ENCODE results near the gene MBNL2.
"Not testable (repeated sequence)": the region's sequence is repeated elsewhere in the genome, so short reads cannot be mapped to it uniquely, and the experiment has no call there.

The MBNL2 gene, protein sequence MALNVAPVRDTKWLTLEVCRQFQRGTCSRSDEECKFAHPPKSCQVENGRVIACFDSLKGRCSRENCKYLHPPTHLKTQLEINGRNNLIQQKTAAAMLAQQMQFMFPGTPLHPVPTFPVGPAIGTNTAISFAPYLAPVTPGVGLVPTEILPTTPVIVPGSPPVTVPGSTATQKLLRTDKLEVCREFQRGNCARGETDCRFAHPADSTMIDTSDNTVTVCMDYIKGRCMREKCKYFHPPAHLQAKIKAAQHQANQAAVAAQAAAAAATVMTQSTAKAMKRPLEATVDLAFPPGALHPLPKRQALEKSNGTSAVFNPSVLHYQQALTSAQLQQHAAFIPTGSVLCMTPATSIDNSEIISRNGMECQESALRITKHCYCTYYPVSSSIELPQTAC

DNA sequence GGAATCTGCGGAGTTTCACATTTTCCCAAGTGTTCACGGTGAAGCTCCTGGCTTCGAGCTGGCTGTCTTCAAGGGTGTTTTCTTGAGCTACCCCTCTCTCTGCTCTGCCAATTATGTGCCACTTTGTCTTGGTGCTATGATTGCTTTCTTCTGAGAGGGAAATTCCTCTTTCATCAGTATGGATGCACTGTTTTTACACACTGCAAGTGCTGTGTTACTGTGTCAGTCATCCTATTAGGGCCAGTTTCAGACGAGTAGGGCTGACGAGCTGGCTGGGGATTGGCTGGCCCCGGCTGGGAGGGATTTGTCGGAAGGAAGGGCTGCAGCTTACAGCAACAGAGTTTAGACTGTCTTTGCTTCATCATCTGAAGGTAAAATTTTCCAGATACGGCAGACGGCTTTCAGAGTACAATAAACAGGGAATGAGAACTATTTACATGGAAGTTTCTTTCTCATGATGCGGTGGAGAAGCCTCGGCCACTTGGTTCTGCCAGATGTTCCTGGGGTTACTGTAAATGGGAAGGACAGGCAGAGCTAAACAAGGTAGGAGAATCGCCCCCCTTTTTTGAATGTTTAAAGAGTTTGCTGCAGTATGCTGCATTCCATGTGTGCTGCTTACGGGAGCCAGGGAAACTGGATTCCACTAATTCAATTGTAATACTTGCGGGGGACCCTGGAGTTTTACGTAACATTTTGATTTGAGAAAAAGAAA lies at the start of gene MBNL2:
TSS of gene MBNL2 (plus strand) at position 345 of the 712 bp plus-strand sequence. CDS start 53,903 bp downstream, outside the sequence.
- peak; percentile 89 to 90 for DNase-seq

DNA sequence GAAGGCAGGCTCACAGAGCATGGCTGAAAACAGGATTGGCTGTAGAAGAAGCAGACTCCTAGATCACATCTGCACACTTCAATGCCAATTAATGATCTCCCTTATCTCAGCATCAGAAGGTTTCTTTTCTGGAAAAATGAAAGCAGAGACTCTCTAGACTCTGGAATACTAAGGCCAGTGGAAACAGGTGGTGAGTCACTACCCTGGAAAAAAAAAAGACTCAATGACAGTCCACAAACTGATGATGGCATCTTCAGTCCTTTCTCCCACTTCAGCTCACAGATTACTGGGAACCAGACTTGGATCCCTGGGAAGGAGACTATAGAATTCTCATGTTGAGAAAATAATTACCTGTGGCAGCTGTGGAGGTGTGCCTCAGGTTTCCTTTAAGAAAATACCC lies 47.5 kb upstream of the MBNL2 start:
- DNase-seq, result no peak

DNA sequence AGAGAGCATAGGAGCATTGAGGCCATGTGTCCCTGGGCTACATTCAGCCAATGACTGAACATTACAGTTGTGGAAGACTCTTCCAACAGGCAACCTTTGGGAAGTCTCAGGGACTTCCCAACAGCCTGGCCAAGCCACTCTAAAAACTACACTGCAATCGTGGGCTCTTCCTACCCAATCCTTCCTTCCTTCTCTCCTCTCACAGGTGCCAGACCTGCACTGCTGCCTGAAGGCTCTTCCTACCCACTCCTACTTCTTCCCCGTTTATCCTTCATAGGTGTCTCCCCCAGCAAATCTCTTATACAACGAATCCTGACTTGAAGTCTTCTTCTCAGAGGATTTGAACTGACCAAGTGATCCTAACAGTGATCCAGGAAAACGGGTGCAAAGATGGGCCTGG lies 47.1 kb upstream of the MBNL2 start:
- DNase-seq, result no peak

DNA sequence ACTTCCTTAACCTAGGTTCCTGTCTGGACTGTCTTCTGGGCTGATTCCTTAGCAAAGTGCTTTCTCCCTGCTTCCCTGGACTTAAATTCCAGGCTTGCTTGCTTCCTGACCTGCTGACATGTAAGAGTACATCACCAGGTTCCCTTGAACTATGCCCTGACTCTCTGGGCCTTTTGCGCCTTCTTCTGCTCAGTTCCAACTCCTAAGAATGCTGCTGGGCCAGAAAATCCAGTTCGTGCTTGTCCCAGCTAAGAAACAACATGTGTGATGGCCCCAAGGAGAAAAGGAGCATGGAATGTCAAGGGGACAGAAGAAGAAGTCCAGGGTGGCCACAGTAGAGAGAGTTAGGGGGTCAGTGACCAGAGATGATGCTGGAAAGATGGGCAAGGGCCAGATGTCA lies 42.6 kb upstream of the MBNL2 start:
- no peak for DNase-seq

DNA sequence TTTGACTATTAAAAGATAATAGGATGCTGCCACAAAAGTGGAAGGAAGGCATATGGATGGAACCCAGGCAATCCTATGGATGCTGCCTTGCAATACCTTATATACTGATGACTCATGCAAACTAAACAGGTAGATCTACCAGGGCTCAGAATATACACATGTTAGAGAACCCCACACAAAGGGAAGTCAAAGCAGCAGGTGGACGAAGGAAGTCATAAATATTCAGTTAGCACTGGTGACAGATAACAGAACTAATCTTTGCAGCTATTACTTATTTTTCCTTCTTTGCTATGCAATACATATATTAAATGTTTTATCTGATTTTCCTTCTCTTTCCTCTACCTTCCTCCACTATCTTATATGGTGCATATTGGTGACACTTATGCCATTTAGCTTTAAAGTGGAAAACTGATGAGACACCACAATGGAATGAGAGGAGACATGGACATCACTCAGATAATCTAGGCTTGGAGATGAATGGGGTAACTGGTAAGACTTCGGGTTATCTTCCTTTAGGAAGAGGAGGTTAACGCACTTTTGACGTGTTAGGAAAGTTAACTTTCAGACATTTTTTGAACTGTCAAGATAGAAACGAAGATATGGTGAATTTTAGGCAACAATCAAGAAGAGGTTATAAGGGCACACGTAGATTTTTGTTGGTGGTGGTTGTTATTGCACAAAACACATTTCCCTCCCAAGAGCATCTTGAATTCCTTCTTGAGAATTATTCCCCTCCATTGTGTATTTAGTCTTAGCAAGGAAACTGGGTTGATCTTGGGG lies 39.8 kb upstream of the MBNL2 start:
- DNase-seq, result no peak

DNA sequence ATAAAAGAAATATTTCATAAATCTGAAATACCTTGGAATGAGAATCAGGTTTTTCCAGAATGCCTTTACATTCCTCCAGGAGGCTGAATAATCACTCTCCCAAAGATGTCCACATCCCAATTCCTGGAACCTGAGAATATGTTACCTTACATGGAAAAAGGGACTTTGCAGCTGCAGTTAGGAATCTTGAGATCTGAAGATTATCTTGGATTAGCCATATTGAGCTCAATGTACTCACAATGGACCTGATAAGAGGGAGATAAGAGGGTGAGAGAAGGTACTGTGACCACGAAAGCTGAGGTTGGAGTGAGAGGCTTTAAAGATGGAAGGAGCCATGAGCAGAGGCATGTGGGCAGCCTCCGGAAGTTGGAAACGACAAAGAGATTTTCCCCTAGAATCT lies 36.8 kb upstream of the MBNL2 start:
- DNase-seq, result no peak

DNA sequence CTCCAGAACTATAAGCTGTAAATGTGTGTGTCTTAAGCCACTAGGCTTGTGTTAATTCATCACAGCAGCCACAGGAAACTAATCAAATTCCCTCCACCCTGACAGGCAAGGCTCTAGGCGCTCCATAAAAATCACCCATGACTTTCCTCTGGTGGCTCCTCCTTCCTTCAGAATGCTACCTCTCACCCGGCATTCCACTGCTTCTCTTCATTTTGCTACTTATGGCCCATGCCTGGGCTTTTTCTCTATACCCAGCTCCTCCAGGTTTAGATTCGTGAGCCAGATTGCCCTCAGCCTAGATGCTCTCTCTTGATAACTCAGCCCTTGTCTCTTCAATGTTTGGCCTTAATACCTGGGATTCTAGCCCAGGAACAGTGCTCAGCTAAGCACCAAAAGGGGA lies 36.4 kb upstream of the MBNL2 start:
- no peak for DNase-seq

DNA sequence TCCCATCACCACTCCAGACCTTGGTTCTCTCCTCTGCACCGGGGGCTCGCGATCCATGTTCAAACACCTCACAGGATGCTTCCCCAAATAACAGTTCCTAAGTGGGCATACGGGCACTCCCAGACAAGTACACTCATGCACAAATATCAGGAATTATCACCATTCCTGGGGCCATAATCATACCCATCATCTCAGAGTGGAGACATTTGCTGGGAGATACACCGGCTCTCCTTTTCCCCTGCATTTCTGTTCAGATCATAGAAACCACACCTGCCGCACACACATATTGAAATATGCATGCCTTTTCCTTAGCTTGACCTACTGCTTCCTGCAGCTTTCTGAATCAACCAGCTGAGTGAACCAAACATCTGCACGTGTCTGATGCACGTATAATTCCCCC lies 33.9 kb upstream of the MBNL2 start:
- no peak for DNase-seq

DNA sequence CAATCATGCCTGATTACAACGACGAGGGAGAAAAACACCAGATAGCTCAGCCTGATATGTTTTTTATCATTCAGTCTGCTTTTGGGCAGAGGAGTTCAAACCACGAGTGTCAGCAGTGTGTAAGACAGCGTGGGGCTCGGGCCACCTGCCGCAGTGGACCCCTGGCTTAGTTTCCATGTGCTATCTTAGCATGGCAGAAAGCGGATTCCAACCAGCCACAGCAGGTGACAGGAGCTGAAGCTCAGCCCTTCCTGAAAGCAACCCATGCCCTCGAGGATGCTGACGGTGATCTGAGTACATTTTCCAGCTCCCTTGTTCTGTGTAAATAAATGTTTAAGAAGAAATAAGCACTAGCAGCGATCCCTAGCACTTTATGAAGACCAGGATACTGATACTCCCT lies 32.2 kb upstream of the MBNL2 start:
- no peak for DNase-seq

DNA sequence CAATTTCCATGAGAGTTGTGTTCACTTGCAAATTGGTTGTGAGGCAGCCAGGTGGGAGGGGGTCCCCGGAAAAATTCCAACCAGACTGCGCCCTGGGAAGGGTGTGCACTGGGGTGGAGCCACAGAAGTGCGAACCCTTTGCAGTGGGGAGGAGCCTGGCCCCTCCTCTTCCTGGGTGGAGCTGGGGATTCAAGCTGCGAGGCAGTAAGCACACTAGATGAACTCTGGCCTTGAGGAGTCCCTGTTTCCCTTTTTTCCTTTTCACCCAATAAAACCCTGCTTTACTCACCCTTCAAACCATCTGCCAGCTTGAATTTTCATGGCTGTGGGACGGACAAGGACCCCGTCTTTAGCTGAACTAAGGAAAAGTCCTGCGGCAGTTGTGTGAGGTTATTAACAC lies 31.0 kb upstream of the MBNL2 start:
- DNase-seq, result no peak

DNA sequence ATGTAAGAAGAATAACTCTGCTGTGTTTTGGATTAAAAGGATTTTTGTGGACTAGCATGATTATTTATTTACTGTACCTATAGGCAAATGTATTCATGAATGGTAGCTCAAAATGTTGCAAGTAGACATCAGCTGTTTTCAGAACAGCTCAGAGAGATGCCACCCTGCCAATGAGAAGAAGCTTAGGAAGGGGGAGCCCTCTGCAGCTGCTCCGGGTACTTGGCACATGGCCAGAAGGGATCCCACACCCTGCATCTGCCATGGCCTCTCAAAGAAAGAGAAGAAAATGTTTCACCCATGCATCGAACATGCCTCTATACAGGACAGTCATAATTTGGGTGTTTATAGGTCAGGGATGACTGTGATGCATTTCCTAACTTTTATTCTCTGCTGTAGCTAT lies 30.5 kb upstream of the MBNL2 start:
- no peak for DNase-seq

DNA sequence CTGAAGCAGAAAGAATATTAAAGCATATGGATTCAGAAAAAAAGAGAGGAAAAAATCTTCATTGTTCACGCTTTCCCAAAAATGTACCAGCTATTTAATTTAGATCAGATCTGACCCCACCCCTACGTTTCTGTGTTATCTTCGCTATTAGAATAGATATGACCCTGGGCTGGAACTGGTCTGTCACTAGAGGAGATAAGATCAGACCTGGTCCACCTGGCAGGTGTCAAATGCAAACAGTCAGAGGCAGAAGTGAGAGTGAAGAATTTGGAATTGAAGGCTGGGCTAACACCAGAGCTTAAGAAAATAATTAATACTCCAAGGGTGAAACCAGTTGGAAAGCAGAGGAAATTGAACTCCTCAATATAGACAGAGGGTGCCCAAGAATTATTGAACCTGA lies 30.0 kb upstream of the MBNL2 start:
- DNase-seq, result no peak

DNA sequence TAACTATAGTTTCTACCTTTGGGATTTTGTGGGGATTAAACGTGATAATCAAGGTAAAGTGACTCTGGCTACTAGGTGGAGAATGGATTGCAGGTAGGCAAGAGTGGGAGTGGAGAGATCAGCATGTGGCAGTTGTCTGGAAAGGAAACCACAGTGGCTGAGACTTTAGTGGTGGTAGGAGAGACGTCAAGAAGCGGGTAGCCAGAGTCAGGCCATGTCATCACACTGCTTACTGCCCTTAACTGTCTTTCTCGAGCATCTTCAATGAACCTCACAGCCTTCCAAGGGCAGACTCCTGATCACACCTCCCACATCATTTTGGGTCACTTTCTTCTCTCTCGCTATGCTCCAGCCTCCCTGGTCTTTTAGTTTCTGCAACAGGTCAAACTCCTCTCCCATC lies 28.6 kb upstream of the MBNL2 start:
- no peak for DNase-seq

DNA sequence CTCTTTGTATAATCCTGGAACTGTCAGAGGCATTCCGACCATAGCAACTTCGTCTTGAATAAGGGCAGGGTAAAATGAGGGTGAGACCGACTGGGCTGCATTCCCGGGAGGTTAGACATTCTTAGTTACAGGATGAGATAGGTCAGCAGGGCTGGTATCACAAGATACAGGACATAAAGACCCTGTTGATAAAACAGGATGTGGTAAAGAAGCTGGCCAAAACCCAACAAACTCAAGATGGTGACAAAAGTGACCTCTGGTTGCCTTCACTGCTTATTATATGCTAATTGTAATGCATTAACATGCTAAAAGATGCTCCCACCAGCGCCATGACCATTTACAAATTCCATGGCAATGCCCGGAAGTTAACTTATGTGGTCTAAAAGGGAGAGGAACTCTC lies 27.7 kb upstream of the MBNL2 start:
- DNase-seq, result no peak

DNA sequence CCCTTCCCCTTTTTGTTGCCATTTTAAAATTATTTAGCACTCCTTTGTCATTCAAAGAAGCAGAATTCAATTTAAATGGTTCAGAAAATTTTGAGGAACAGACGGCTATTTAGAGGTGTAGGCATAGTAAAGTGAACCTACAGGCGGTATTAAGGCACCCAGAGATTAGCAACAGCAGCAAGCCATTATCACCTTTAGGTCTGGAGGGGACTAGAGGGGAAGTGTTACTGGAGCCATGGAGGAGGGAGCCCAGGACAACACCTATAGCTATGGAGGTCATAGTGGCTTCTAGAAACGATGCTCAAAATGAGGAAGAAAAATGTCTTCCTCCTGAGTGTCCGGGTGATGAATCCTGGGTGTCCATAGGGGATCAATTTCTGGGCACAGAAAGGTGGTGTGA lies 25.8 kb upstream of the MBNL2 start:
- DNase-seq, result no peak

DNA sequence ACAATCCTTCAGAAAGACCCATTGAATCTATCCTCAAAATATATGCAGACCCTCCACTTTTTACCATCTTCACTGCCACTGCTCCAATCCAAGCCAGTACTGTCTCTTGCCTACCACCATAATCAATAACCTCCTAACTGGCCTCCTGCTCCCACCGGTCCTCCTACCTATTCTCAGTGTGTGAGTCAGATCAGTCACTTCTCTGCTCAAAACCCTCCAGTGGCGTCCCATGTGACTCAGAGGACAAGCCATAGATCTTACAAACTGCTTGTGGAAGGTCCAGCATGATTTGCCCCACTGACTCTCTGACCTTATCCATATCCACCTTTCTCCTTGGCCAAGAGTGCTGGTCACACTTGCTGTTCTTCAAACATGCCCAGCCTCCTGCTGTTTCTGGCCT lies 23.4 kb upstream of the MBNL2 start:
- DNase-seq, result no peak

DNA sequence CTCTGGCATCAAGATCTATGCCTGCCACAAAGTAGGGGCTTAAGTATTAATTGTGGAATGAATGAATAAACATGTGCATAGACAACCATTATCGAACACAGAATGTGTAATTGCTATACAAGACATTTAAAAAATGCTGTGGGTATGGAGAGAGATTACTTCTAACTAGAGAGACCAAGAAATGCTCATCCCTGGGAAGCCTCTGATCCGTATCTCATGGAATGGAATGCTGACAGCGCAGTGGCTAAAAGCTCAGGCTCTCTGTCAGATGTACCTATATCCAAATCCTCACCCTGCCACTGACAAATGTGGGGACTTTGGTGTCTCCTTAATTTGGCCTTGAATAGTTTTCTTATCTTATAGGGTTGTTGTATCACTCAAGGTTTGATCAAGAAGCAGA lies 22.7 kb upstream of the MBNL2 start:
- no peak for DNase-seq

DNA sequence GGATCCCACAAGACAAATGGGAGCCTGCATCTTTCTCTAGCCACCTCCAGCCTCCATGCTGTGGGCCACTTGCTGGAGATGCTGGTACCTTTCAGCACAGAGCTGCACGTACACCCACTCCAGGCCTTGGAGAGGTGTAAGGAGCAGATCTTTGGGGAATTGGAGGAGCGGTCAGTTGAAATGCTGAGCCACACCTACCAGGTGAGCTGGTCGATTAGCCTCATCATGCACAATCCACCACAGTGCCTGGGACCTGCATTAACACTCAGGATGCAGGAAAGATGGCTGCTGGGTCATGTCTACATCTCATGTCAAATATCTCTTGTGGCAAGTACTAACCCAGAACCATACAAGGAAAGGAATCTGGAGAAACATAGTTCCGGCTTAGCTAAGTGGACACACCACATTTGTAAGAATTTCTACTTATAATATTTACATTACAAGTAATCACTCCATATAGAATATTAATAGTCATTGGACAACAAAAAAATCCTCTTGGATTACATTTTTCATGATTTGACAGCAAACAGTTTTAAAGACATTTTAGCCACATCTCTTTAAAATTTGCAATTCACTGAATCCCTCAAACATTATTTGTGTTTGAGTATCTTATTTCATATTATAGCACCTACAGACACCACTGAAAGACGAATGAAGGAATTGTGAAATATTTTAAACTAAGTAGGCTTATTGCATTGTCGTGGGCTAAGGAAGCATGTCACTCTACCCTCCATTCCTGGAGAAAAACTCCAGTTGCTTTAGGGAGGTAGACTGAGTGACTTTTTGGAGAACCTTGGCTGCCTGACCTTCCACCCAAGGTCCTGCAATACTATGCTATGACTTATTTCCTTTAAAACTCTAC lies 21.8 kb upstream of the MBNL2 start:
- no peak for DNase-seq

DNA sequence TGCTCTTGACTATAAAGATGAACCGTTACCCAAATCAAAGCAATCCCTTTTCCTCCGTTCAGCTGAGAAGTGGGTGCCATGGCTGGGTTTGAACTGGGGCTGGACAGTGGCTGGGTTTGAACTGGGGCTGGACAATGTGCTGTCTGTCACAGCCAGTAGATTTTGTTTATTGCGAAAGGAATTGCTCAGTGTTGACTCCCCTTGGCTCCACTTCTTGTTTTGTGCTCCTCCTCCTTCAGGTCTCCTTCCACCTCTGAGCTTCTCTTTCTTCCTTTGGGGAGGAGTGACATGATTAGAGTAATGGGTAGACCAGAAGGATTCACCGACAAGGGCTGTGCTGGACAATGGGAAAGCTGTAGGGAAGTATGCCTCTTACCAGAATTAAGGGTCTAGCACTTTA lies 19.4 kb upstream of the MBNL2 start:
- no peak for DNase-seq

DNA sequence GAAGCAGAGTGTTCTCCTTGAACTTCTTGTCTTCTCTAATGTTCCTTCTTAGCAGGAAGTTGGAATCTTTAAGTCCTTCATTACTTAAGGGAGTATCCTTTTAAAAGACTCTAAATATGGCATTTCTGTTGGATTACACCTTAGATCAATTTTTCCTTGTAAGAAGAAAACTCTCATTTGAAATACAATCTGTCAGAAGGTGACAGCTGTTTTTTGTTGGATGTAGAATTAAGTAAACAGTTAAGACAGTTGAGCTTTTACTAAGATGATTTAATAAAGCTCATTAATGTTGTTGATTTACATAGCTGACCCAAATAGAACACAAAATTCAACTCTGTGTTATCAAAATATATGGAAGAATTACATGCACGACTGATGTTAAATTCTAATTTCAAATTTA lies 16.7 kb upstream of the MBNL2 start:
- DNase-seq, result no peak

DNA sequence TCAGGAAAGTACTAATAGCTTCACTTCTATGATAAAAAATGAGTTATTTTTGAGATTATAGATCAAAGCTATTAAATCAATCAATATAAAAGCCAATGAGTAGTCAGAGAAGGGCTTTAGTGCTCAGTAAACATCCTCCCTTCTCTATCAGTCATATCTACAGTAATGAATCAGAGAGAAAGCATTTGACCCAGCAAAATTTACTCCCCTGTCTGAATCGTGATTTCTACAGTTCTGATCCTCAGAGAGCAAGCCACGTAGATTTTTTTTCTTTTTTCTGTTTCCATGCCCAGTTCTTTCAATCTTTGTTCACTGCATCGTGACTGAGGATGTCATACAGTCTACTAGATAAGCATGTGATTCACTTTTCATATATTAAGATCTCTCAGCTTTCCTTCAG lies 16.2 kb upstream of the MBNL2 start:
- DNase-seq, result no peak

DNA sequence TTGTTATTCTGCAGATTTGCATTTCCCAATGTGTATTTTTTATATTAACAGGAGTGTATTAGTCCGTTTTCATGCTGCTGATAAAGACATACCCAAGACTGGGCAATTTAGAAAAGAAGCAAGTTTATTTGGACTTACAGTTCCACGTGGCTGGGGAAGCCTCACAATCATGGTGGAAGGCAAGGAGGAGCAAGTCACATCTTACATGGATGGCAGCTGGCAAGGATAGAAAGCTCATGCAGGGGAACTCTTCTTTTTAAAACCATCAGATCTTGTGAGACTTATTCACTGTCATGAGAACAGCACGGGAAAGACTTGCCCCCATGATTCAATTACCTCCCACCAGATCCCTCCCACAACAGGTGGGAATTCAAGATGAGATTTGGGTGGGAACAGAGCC lies 14.9 kb upstream of the MBNL2 start:
- not testable (repeated sequence) for DNase-seq

DNA sequence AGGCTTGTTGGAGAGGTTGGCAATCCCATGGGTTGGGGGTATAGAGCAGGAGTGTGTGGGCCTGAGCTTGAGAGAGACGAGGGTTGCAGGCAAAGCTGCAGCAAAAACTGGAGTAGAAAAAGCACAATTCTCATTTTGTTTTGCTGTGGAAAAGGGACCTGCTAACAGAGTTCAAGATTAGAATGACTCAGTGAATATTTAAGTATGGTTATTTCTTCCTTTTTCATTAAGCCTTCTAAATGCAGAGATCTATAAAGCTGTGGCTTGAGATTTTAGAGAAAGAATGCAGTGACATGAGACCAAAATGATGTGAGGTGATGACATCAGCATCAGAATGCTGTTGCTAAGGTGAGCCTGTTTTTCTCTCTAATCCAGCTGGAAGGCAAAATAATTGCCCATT lies 10.8 kb upstream of the MBNL2 start:
- no peak for DNase-seq
